ENCODE measurements around the gene PDE4B. TPM values are rescaled to one million over a fixed set of nuclear protein-coding genes. Genes with fewer than 3 reads are reported as not detected.

PDE4B gene
- total and polyA plus RNA-seq, 9 of the 15 experiments (the other 6 are each of a cell fraction or from before 2014, with no cell fraction given), result 0.09 TPM; not detected in 8

DNA sequence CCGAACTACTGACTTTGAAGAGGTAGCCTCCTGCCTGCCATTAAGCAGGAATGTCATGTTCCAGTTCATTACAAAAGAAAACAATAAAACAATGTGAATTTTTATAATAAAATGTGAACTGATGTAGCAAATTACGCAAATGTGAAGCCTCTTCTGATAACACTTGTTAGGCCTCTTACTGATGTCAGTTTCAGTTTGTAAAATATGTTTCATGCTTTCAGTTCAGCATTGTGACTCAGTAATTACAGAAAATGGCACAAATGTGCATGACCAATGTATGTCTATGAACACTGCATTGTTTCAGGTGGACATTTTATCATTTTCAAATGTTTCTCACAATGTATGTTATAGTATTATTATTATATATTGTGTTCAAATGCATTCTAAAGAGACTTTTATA, 581.5 kb downstream of the PDE4B start:
- Histone ChIP-seq H3K9ac (ENCODE audit: insufficient read depth in 1 of 2, low read depth in 2 of 2, low read length in 2 of 2) (no peak overlapping the region), H3K4me1 (replicated peaks in 1 of 2; ENCODE audit: control insufficient read depth in 2 of 2, insufficient read depth in 2 of 2, low read length in 2 of 2) (no peaks in the 10 kb centered on the region), H3K9me3 (replicated peaks; ENCODE audit: control insufficient read depth, insufficient read depth, low read depth, low read length) (no peaks in the 10 kb centered on the region), H3K27me3 (ENCODE audit: control insufficient read depth in 2 of 2, insufficient read depth in 2 of 2, low read length in 2 of 2) (no peaks in the 10 kb centered on the region; a peak in 1 of 5 replicates), H3K27ac (ENCODE audit: extremely low read depth, low read depth, low read length) (no peak overlapping the region), H3K36me3 (ENCODE audit: control insufficient read depth, insufficient read depth, low read length) (no peaks in the 10 kb centered on the region), H3K4me3 (no peak overlapping the region), H3K4me2 (ENCODE audit: insufficient read depth, low read length) (no peak overlapping the region), H2AFZ (ENCODE audit: low read depth, low read length) (no peak overlapping the region), H4K20me1 (replicated peaks; ENCODE audit: control insufficient read depth, insufficient read depth, low read length) (no peaks in the 10 kb centered on the region), H3K9me1 (ENCODE audit: control insufficient read depth, insufficient read depth, low read length) (no peaks in the 10 kb centered on the region), H3K79me2 (ENCODE audit: control insufficient read depth, insufficient read depth, low read length) (no peaks in the 10 kb centered on the region)
- ATAC-seq (no peak), FAIRE-seq (no peak), DNase-seq (ENCODE audit: extremely low read depth in 1 of 4, low spot score in 3 of 4) (no peak)
- in situ Hi-C loops (cut with MboI) (no loop called here), intact Hi-C loops (cut with micrococcal nuclease) (no loop called here)
- POLR2A ChIA-PET, result no interaction called here
- CTCF ChIA-PET (ENCODE audit: low intra/inter-chr PET ratio), result no interaction called here
- BruUV-seq (replicated peaks), result no TSS peak
- TF ChIP-seq CBX1 (IDR thresholded peaks at IDR 0.05; ENCODE audit: low read depth), result no peak
- TF ChIP-seq SRF (CRISPR knock-in tag; IDR thresholded peaks at IDR 0.05), result no peak
- 0% methylated on average over 2 of the region's 2 CpGs for WGBS (ENCODE audit: insufficient coverage, low coverage, missing lambda C conversion rate)

DNA sequence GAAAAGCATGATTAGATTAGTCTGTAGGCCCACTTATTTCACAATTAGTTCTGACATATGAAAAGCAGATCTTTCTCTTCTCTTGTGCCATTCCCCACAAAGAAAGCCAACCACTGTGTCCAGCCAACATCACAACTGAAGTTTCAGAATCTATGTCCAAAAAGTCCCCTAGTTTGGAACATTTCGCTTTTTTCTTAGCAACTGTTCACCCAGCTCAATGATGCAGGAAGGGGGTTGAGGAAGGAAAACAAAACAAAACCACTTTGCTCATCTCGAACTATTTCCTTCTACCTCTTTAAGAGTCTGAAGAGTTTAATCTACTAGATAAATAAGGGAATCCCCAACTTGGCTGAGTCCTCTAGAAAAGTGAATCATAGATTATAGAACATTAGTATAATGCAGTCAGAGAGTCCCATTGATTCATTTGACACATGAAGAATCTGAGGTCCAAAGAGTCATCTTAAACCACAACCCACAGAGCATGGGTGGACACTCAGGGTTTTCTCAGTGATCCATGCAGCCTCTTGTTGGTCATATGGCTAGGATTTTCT, 581.9 kb downstream of the PDE4B start:
- no peak for DNase-seq (ENCODE audit: extremely low read depth in 1 of 4, low spot score in 3 of 4)

More for the DNA sequence above, 581.9 kb downstream of the PDE4B start:
- Histone ChIP-seq H2AFZ (ENCODE audit: low read depth, low read length) (no peak overlapping the region), H3K36me3 (ENCODE audit: control insufficient read depth, insufficient read depth, low read length) (no peaks in the 10 kb centered on the region), H3K4me1 (replicated peaks in 1 of 2; ENCODE audit: control insufficient read depth in 2 of 2, insufficient read depth in 2 of 2, low read length in 2 of 2) (no peaks in the 10 kb centered on the region), H3K9ac (ENCODE audit: insufficient read depth in 1 of 2, low read depth in 2 of 2, low read length in 2 of 2) (no peak overlapping the region), H4K20me1 (replicated peaks; ENCODE audit: control insufficient read depth, insufficient read depth, low read length) (no peaks in the 10 kb centered on the region), H3K4me2 (ENCODE audit: insufficient read depth, low read length) (no peak overlapping the region), H3K79me2 (ENCODE audit: control insufficient read depth, insufficient read depth, low read length) (no peaks in the 10 kb centered on the region), H3K9me1 (ENCODE audit: control insufficient read depth, insufficient read depth, low read length) (no peaks in the 10 kb centered on the region), H3K9me3 (replicated peaks; ENCODE audit: control insufficient read depth, insufficient read depth, low read depth, low read length) (no peaks in the 10 kb centered on the region), H3K4me3 (no peak overlapping the region), H3K27me3 (ENCODE audit: control insufficient read depth in 2 of 2, insufficient read depth in 2 of 2, low read length in 2 of 2) (no peaks in the 10 kb centered on the region; a peak in 1 of 5 replicates), H3K27ac (ENCODE audit: extremely low read depth, low read depth, low read length) (no peak overlapping the region)
- BruUV-seq (replicated peaks), result no TSS peak
- TF ChIP-seq POLR2B (IDR thresholded peaks at IDR 0.05; ENCODE audit: low read depth, partially characterized antibody), result no peak
- TF ChIP-seq, protein P1, sequence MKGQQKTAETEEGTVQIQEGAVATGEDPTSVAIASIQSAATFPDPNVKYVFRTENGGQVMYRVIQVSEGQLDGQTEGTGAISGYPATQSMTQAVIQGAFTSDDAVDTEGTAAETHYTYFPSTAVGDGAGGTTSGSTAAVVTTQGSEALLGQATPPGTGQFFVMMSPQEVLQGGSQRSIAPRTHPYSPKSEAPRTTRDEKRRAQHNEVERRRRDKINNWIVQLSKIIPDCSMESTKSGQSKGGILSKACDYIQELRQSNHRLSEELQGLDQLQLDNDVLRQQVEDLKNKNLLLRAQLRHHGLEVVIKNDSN (CRISPR knock-in tag; IDR thresholded peaks at IDR 0.05), result no peak
- no peak for TF ChIP-seq PRMT5 (CRISPR knock-in tag; IDR thresholded peaks at IDR 0.05)
- TF ChIP-seq ATF1 (CRISPR knock-in tag; IDR thresholded peaks at IDR 0.05), result no peak
- no peak for TF ChIP-seq ATF1 (tag; IDR thresholded peaks at IDR 0.05)
- TF ChIP-seq RBFOX2 (IDR thresholded peaks at IDR 0.05; ENCODE audit: low read depth, low read length), result no peak
- TF ChIP-seq ZNF354B (CRISPR knock-in tag; IDR thresholded peaks at IDR 0.05), result no peak
- TF ChIP-seq, protein P2, sequence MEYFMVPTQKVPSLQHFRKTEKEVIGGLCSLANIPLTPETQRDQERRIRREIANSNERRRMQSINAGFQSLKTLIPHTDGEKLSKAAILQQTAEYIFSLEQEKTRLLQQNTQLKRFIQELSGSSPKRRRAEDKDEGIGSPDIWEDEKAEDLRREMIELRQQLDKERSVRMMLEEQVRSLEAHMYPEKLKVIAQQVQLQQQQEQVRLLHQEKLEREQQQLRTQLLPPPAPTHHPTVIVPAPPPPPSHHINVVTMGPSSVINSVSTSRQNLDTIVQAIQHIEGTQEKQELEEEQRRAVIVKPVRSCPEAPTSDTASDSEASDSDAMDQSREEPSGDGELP (CRISPR knock-in tag; IDR thresholded peaks at IDR 0.05; ENCODE audit: borderline replicate concordance), result no peak
- TF ChIP-seq TAF9B (IDR thresholded peaks at IDR 0.05; ENCODE audit: partially characterized antibody), result no peak
- no peak for TF ChIP-seq PTRF (tag; IDR thresholded peaks at IDR 0.05)
- TF ChIP-seq, protein P3, sequence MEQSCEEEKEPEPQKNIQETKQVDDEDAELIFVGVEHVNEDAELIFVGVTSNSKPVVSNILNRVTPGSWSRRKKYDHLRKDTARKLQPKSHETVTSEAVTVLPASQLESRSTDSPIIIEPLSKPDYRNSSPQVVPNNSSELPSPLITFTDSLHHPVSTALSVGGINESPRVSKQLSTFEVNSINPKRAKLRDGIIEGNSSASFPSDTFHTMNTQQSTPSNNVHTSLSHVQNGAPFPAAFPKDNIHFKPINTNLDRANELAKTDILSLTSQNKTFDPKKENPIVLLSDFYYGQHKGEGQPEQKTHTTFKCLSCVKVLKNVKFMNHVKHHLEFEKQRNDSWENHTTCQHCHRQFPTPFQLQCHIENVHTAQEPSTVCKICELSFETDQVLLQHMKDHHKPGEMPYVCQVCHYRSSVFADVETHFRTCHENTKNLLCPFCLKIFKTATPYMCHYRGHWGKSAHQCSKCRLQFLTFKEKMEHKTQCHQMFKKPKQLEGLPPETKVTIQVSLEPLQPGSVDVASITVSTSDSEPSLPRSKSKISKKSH (CRISPR knock-in tag; IDR thresholded peaks at IDR 0.05), result no peak
- no peak for FAIRE-seq
- ChIA-PET POLR2A (no interaction called here), CTCF (ENCODE audit: low intra/inter-chr PET ratio) (no interaction called here)
- intact Hi-C loops (cut with micrococcal nuclease), result no loop called here
- no peak for ATAC-seq
- in situ Hi-C loops (cut with MboI), result no loop called here
- 0% methylated on average over 2 of the region's 2 CpGs for WGBS (ENCODE audit: insufficient coverage, low coverage, missing lambda C conversion rate)
